ENCODE measurements around the gene AHCTF1. TPM values are rescaled to one million over a fixed set of nuclear protein-coding genes. Genes with fewer than 3 reads are reported as not detected.

AHCTF1 gene
- total and polyA plus RNA-seq, 2 donors (not counting 3 experiments of a cell fraction or from before 2014, with no cell fraction given): 5.5 to 32.1 TPM

- no peak overlapping the region for H2AFZ ChIP-seq (ENCODE audit: low read depth, low read length)
- no peaks in the 10 kb centered on the region for H3K9me1 ChIP-seq (replicated peaks; ENCODE audit: control insufficient read depth, extremely low read depth, insufficient read depth, low read length)
- peaks cover 5% of the 10 kb centered on the region for H3K4me1 ChIP-seq (ENCODE audit: control insufficient read depth, extremely low read depth, insufficient read depth, low read length)
- no peak for TF ChIP-seq CTCF (IDR thresholded peaks at IDR 0.05; ENCODE audit: extremely low read depth in 1 of 2, insufficient read depth in 1 of 2, low read depth in 1 of 2, low read length in 2 of 2)
- no peak for TF ChIP-seq MAX (IDR thresholded peaks at IDR 0.05; ENCODE audit: insufficient read depth, insufficient read length)
- no peak for TF ChIP-seq EZH2 (IDR thresholded peaks at IDR 0.05; ENCODE audit: borderline replicate concordance, low read depth, low read length, severe bottlenecking)
- no peak for TF ChIP-seq MYC (IDR thresholded peaks at IDR 0.05; ENCODE audit: low read depth, low read length)
- TF ChIP-seq FOS (IDR thresholded peaks at IDR 0.05; ENCODE audit: borderline replicate concordance, insufficient read depth, low read length): no peak
- TF ChIP-seq POLR2AphosphoS5 (IDR thresholded peaks at IDR 0.05; ENCODE audit: insufficient read depth, low read depth, low read length): no peak
- no peak for TF ChIP-seq POLR2A (IDR thresholded peaks at IDR 0.05; ENCODE audit: low read depth, low read length)
- TF ChIP-seq JUN (IDR thresholded peaks at IDR 0.05; ENCODE audit: borderline replicate concordance, insufficient read depth, insufficient read length, low read depth): no peak
- TF ChIP-seq GATA2 (IDR thresholded peaks at IDR 0.05; ENCODE audit: insufficient read depth, insufficient read length, low read depth, low read length): no peak
- H3K9me3 ChIP-seq (replicated peaks; ENCODE audit: control insufficient read depth, insufficient read depth, low read length): no peaks in the 10 kb centered on the region
- CTCF ChIA-PET: no interaction called here
- H3K27ac ChIP-seq (ENCODE audit: insufficient read depth, low read depth, low read length): no peak overlapping the region
- no peaks in the 10 kb centered on the region for H3K36me3 ChIP-seq (ENCODE audit: control insufficient read depth in 2 of 2, extremely low read depth in 1 of 2, insufficient read depth in 2 of 2, low read length in 2 of 2)
- no peak overlapping the region for H3K9ac ChIP-seq (replicated peaks; ENCODE audit: extremely low read depth, insufficient read depth, low read length)
- POLR2A ChIA-PET: no interaction called here
- BruUV-seq (replicated peaks): no TSS peak
- intact Hi-C loops (cut with micrococcal nuclease) (no loop called here), dilution Hi-C loops (cut with MboI; ENCODE audit: extremely low pct_ligation_motif_present, low sequenced_read_pairs) (no loop called here)
- H3K27me3 ChIP-seq (ENCODE audit: control insufficient read depth in 2 of 2, insufficient read depth in 2 of 2, low read length in 2 of 2): no peaks in the 10 kb centered on the region
- FAIRE-seq (no peak), DNase-seq (ENCODE audit: low read depth, low spot score) (no peak)
- no peaks in the 10 kb centered on the region for H4K20me1 ChIP-seq (replicated peaks; ENCODE audit: control insufficient read depth, extremely low read depth, insufficient read depth, low read length)
- no peak overlapping the region for H3K4me2 ChIP-seq (ENCODE audit: insufficient read depth, low read length)
- H3K79me2 ChIP-seq (ENCODE audit: control insufficient read depth, insufficient read depth, low read length): no peaks in the 10 kb centered on the region
- H3K4me3 ChIP-seq (replicated peaks in 1 of 3; ENCODE audit: insufficient read depth in 1 of 3, low read depth in 1 of 3, low read length in 3 of 3): no peak overlapping the region
These were observed 102.9 kb downstream of the AHCTF1 start for GRCh38 chr1:246828818-246829217.

All from endothelial cell of umbilical vein (primary cell).